PC-9 (cell line): Measurements from ENCODE around the gene LRFN2. TPM values are rescaled to one million over a fixed set of nuclear protein-coding genes. Genes with fewer than 3 reads are reported as not detected.

ENCODE experiments used
- BruUV-seq: library from RNA; stranded (reverse); fragments of 400-500 nt; replicated peaks from 2 replicates; lab custom pipeline; 2021; lab: Mats Ljungman, UMichigan
- CTCF ChIA-PET: fragments of 300-600 bp; sonication (Branson Sonifier 250); formaldehyde crosslinking; loops from one replicate; lab custom pipeline; 2022; ENCODE audit warnings: antibody characterized with exemption; lab: Charles Lee
- POLR2A ChIA-PET: fragments of 300-600 bp; sonication (Branson Sonifier 250); formaldehyde crosslinking; loops from one replicate; lab custom pipeline; 2022; ENCODE audit warnings: antibody characterized with exemption; ENCODE audit not compliant: unreplicated experiment; lab: Charles Lee
- DNase-seq, 2 experiments: peaks; one replicate each; pipeline versions ENCODE4 v3.0.0 to v3.0.0-alpha.2; 2015 to 2022; ENCODE audit warnings: mixed read lengths in 1 of 2
- H2AFZ ChIP-seq: fragments of 200-600 bp; sonication (generic); 2 replicates; pipeline ENCODE4 v1.8.1; 2017; ENCODE audit warnings: antibody characterized with exemption
- H3F3A ChIP-seq: fragments of 200-600 bp; sonication (generic); 2 replicates; pipeline ENCODE4 v1.8.1; 2017; ENCODE audit warnings: antibody characterized with exemption, mild to moderate bottlenecking, low read depth; ENCODE audit not compliant: insufficient read depth
- H3K27ac ChIP-seq: fragments of 200-600 bp; sonication (generic); 2 replicates; pipeline ENCODE4 v1.6.1; 2016; ENCODE audit warnings: mixed run types
- H3K27me3 ChIP-seq: fragments of 200-600 bp; sonication (generic); 2 replicates; pipeline ENCODE4 v1.6.1; 2016; ENCODE audit warnings: low read depth, mixed run types; ENCODE audit not compliant: insufficient read depth
- H3K36me3 ChIP-seq: fragments of 200-600 bp; sonication (generic); 2 replicates; pipeline ENCODE4 v1.6.1; 2016; ENCODE audit warnings: low read depth, mixed run types
- H3K4me1 ChIP-seq: fragments of 200-600 bp; sonication (generic); replicated peaks from 2 replicates; pipeline ENCODE4 v1.6.1; 2016; ENCODE audit warnings: mixed run types; ENCODE audit not compliant: insufficient read depth
- H3K4me2 ChIP-seq: fragments of 200-600 bp; sonication (generic); 2 replicates; pipeline ENCODE4 v1.6.1; 2017; ENCODE audit warnings: mixed run types
- H3K4me3 ChIP-seq: fragments of 200-600 bp; sonication (generic); 2 replicates; pipeline ENCODE4 v1.6.1; 2016; ENCODE audit warnings: mixed run types
- H3K79me2 ChIP-seq: fragments of 200-600 bp; sonication (generic); 2 replicates; pipeline ENCODE4 v1.6.1; 2017; ENCODE audit warnings: low read depth, mixed run types
- H3K9me2 ChIP-seq: fragments of 200-600 bp; sonication (generic); 2 replicates; pipeline ENCODE4 v1.8.1; 2017; ENCODE audit warnings: mild to moderate bottlenecking; ENCODE audit not compliant: insufficient read depth
- H3K9me3 ChIP-seq: fragments of 200-600 bp; sonication (generic); 2 replicates; pipeline ENCODE4 v1.8.1; 2016; ENCODE audit warnings: low read depth; ENCODE audit not compliant: insufficient read depth
- H4K20me1 ChIP-seq: fragments of 200-600 bp; sonication (generic); 2 replicates; pipeline ENCODE4 v1.8.1; 2017; ENCODE audit not compliant: insufficient read depth
- EZH2 ChIP-seq: fragments of 200-600 bp; sonication (generic); IDR thresholded peaks from 2 replicates; pipeline ENCODE4 v1.8.0; 2017; ENCODE audit warnings: antibody characterized with exemption, low read depth
- intact Hi-C: fragments of 100-400 bp; cut with micrococcal nuclease; formaldehyde crosslinking; loops from one replicate; pipeline ENCODE4 v1.10.0; 2022; ENCODE audit not compliant: unreplicated experiment
- total RNA-seq: library from RNA; stranded (reverse); gene quantifications from 2 replicates; pipeline ENCODE4 v1.2.3, GENCODE V29; 2021
- TF ChIP-seq, protein P1 (sequence below): fragments of 200-600 bp; sonication (generic); conservative IDR thresholded peaks from 2 replicates; pipeline ENCODE4 v1.6.1; 2017; ENCODE audit warnings: mixed run types, antibody characterized with exemption, mild to moderate bottlenecking, moderate library complexity

LRFN2 gene
- total RNA-seq, 1 experiment from 2014 or later, result not detected

DNA sequence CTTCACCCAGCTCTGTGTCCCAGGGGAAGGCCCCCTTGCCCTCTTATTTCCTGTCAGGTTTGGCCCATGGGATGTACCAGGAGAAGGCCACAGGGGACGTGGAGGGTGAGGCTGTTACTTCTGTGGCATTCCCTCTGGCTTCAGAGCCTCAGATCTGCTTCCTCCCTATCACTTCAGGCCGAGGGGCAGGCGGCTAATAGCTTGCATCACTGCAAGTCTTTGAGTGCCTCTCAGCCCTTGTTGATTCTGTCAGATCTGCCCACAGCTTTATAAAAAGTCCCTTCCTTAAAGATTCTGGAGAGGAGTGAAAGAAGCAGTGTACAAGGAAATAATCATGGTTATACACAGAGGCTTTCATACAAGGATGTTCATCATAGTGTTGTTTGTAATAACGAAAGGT, 86.9 kb downstream of the LRFN2 start:
- Histone ChIP-seq H3K27ac (no peak overlapping the region), H4K20me1 (no peaks in the 10 kb centered on the region), H3F3A (no peaks in the 10 kb centered on the region), H2AFZ (no peak overlapping the region), H3K9me3 (no peaks in the 10 kb centered on the region), H3K27me3 (peaks cover 59% of the 10 kb centered on the region), H3K9me2 (no peaks in the 10 kb centered on the region), H3K36me3 (no peaks in the 10 kb centered on the region), H3K4me1 (no peaks in the 10 kb centered on the region), H3K4me2 (no peak overlapping the region), H3K79me2 (no peaks in the 10 kb centered on the region), H3K4me3 (no peak overlapping the region)
- TF ChIP-seq EZH2, result no peak
- TF ChIP-seq, protein P1, sequence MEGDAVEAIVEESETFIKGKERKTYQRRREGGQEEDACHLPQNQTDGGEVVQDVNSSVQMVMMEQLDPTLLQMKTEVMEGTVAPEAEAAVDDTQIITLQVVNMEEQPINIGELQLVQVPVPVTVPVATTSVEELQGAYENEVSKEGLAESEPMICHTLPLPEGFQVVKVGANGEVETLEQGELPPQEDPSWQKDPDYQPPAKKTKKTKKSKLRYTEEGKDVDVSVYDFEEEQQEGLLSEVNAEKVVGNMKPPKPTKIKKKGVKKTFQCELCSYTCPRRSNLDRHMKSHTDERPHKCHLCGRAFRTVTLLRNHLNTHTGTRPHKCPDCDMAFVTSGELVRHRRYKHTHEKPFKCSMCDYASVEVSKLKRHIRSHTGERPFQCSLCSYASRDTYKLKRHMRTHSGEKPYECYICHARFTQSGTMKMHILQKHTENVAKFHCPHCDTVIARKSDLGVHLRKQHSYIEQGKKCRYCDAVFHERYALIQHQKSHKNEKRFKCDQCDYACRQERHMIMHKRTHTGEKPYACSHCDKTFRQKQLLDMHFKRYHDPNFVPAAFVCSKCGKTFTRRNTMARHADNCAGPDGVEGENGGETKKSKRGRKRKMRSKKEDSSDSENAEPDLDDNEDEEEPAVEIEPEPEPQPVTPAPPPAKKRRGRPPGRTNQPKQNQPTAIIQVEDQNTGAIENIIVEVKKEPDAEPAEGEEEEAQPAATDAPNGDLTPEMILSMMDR, result no peak
- intact Hi-C loops, result no loop called here
- ChIA-PET CTCF (no interaction called here), POLR2A (no interaction called here)
- no peak for DNase-seq
- BruUV-seq, result no TSS peak

DNA sequence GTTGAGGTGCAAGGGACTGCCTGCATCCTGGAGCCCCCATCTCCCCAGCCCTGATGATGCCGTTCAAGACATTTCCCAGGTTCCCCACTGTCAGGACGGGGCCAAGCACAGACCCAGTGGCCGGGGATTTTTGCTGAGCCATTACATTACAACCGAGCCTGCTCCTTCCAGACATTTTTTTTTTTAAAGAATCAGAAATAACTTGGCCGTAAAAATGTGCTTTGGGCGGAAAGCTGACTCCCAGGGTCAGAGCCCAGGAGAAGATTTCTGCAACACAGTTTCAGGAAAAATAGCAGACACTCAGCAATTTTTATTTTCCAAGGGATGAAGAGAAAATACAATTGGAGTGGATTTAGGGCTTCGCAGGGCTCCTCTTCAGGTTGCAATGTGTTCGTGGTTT, 87.9 kb downstream of the LRFN2 start:
- H3F3A ChIP-seq, result no peaks in the 10 kb centered on the region
- H3K27me3 ChIP-seq, result peaks cover 50% of the 10 kb centered on the region
- no peak overlapping the region for H3K27ac ChIP-seq
- DNase-seq, result no peak
- ChIA-PET CTCF (no interaction called here), POLR2A (no interaction called here)
- TF ChIP-seq EZH2, result no peak
- TF ChIP-seq, protein P1, result no peak
- H3K9me2 ChIP-seq, result no peaks in the 10 kb centered on the region
- H3K79me2 ChIP-seq, result no peaks in the 10 kb centered on the region
- no peak overlapping the region for H3K4me2 ChIP-seq
- H3K4me3 ChIP-seq, result no peak overlapping the region
- no peaks in the 10 kb centered on the region for H3K4me1 ChIP-seq
- H3K36me3 ChIP-seq, result no peaks in the 10 kb centered on the region
- intact Hi-C loops, result no loop called here
- H4K20me1 ChIP-seq, result no peaks in the 10 kb centered on the region
- no peak overlapping the region for H2AFZ ChIP-seq
- no peaks in the 10 kb centered on the region for H3K9me3 ChIP-seq
- BruUV-seq, result no TSS peak

DNA sequence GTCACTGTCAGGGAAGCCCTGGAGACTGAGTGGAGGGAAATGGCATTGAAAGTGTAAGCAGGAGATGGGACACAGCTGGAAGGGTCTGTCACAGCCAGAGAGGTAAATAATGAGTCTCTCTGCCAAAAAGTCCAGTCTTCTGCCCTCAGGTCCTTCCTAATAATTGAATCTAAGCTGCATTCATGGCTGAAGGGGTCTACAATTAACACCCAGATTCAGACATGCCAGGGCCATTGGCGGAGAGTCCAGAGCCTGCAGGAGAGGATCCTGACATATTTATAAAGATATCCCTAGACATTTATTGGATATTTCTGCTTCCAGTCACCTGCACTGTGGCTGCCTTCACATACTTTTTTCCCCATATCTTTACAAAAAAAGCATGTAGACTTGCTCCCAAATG, 89.0 kb downstream of the LRFN2 start:
- DNase-seq, result no peak
- POLR2A ChIA-PET, result no interaction called here
- Histone ChIP-seq H3K9me3 (no peaks in the 10 kb centered on the region), H3K4me1 (no peaks in the 10 kb centered on the region), H2AFZ (no peak overlapping the region), H3F3A (no peaks in the 10 kb centered on the region), H3K4me3 (no peak overlapping the region), H4K20me1 (no peaks in the 10 kb centered on the region), H3K36me3 (no peaks in the 10 kb centered on the region), H3K4me2 (no peak overlapping the region), H3K79me2 (no peaks in the 10 kb centered on the region), H3K27me3 (peaks cover 39% of the 10 kb centered on the region), H3K27ac (no peak overlapping the region), H3K9me2 (no peaks in the 10 kb centered on the region)
- CTCF ChIA-PET, result no interaction called here
- BruUV-seq, result no TSS peak
- no peak for TF ChIP-seq EZH2
- TF ChIP-seq, protein P1, result no peak
- intact Hi-C loops, result no loop called here
